WTC11 (cell line): ENCODE measurements around the gene CA5A. TPM values are rescaled to one million over a fixed set of nuclear protein-coding genes. Genes with fewer than 3 reads are reported as not detected.
A peak's percentile ranks its signal among the peaks of the same experiment; 100 is the strongest.

Experiments used
- ATAC-seq: fragments of 200-7000 bp; cut with Tn5 transposase; 2 replicates; pipeline ENCODE4 v1.10.0; 2021; ENCODE audit warnings: mild to moderate bottlenecking, moderate library complexity
- CTCF ChIA-PET: fragments of 300-600 bp; sonication (Branson Sonifier 250); formaldehyde crosslinking; loops from one replicate; lab custom pipeline; 2021; ENCODE audit warnings: antibody characterized with exemption; lab: Charles Lee
- POLR2A ChIA-PET: fragments of 350-600 bp; sonication (Branson Sonifier 250); formaldehyde crosslinking; loops from one replicate; lab custom pipeline; 2021; ENCODE audit warnings: antibody characterized with exemption; lab: Charles Lee
- DNase-seq: peaks from one replicate; pipeline ENCODE4 v3.0.0; 2021; ENCODE audit warnings: low spot score
- H3K27ac Mint-ChIP-seq: 2 replicates; pipeline ENCODE4 v1.8.0; 2021; ENCODE audit warnings: mixed read lengths
- H3K27me3 Mint-ChIP-seq: 2 replicates; pipeline ENCODE4 v1.8.0; 2021; ENCODE audit warnings: low read depth, mild to moderate bottlenecking, moderate library complexity, mixed read lengths
- H3K36me3 Mint-ChIP-seq: 2 replicates; pipeline ENCODE4 v1.8.0; 2021; ENCODE audit warnings: mixed read lengths
- H3K4me1 Mint-ChIP-seq: 2 replicates; pipeline ENCODE4 v1.8.0; 2022; ENCODE audit warnings: mixed read lengths
- H3K4me3 Mint-ChIP-seq: 2 replicates; pipeline ENCODE4 v1.8.0; 2021; ENCODE audit warnings: mild to moderate bottlenecking, moderate library complexity, mixed read lengths
- H3K9me3 Mint-ChIP-seq: 2 replicates; pipeline ENCODE4 v1.8.0; 2021; ENCODE audit warnings: mixed read lengths
- MXD4 ChIP-seq: fragments of 250-450 bp; sonication (Bioruptor Pico); IDR thresholded peaks from 2 replicates; pipeline ENCODE4 v1.8.0; 2021; ENCODE audit warnings: mild to moderate bottlenecking, moderate library complexity, borderline replicate concordance
- NR3C1 ChIP-seq: sonication (generic); formaldehyde crosslinking; conservative IDR thresholded peaks from 2 replicates; pipeline ENCODE4 v1.8.1; 2023; ENCODE audit warnings: low read depth, mild to moderate bottlenecking, missing genetic modification reagents
- SMAD4 ChIP-seq: sonication (generic); formaldehyde crosslinking; IDR thresholded peaks from 2 replicates; pipeline ENCODE4 v1.8.0; 2022; ENCODE audit warnings: mild to moderate bottlenecking, missing genetic modification reagents
- TP53 ChIP-seq: sonication (generic); formaldehyde crosslinking; IDR thresholded peaks from 2 replicates; pipeline ENCODE4 v1.8.1; 2023; ENCODE audit warnings: mild to moderate bottlenecking, missing genetic modification reagents
- ZNF263 ChIP-seq: sonication (generic); formaldehyde crosslinking; IDR thresholded peaks from 2 replicates; pipeline ENCODE4 v1.8.1; 2022; ENCODE audit warnings: low read depth, mild to moderate bottlenecking, moderate library complexity, missing genetic modification reagents
- ZNF416 ChIP-seq: fragments of 250-450 bp; sonication (Bioruptor Pico); IDR thresholded peaks from 2 replicates; pipeline ENCODE4 v1.9.0; 2021; ENCODE audit warnings: mild to moderate bottlenecking, inconsistent platforms
- total RNA-seq: library from RNA; stranded (reverse); gene quantifications from 3 replicates; pipeline ENCODE4 v1.2.3, GENCODE V29; 2021
- TF ChIP-seq, protein P1 (sequence below): sonication (generic); formaldehyde crosslinking; IDR thresholded peaks from 2 replicates; pipeline ENCODE4 v1.8.1; 2022; ENCODE audit warnings: mild to moderate bottlenecking, missing genetic modification reagents, moderate library complexity, borderline replicate concordance
- TF ChIP-seq, protein P2 (sequence below): sonication (generic); formaldehyde crosslinking; IDR thresholded peaks from 2 replicates; pipeline ENCODE4 v1.8.0; 2022; ENCODE audit warnings: mild to moderate bottlenecking, missing genetic modification reagents
- TF ChIP-seq, protein P3 (sequence below): sonication (generic); formaldehyde crosslinking; IDR thresholded peaks from 2 replicates; pipeline ENCODE4 v1.8.0; 2022; ENCODE audit warnings: mild to moderate bottlenecking, missing genetic modification reagents
- TF ChIP-seq, protein P4 (sequence below): sonication (generic); formaldehyde crosslinking; IDR thresholded peaks from 2 replicates; pipeline ENCODE4 v1.8.1; 2023; ENCODE audit warnings: mild to moderate bottlenecking, missing genetic modification reagents
- TF ChIP-seq, protein P5 (sequence below): fragments of 250-450 bp; sonication (Bioruptor Pico); IDR thresholded peaks from 2 replicates; pipeline ENCODE4 v1.9.0; 2021; ENCODE audit warnings: mild to moderate bottlenecking
- TF ChIP-seq, protein P6 (sequence below): sonication (generic); formaldehyde crosslinking; IDR thresholded peaks from 2 replicates; pipeline ENCODE4 v1.8.1; 2023; ENCODE audit warnings: mild to moderate bottlenecking, missing genetic modification reagents
- TF ChIP-seq, protein P7 (sequence below): sonication (generic); formaldehyde crosslinking; IDR thresholded peaks from 2 replicates; pipeline ENCODE4 v1.8.0; 2022; ENCODE audit warnings: mild to moderate bottlenecking, missing genetic modification reagents
- TF ChIP-seq, protein P8 (sequence below): sonication (generic); formaldehyde crosslinking; IDR thresholded peaks from 2 replicates; pipeline ENCODE4 v1.8.1; 2022; ENCODE audit warnings: missing genetic modification reagents, borderline replicate concordance

The CA5A gene
- total RNA-seq, 1 experiment from 2014 or later, result not detected

DNA sequence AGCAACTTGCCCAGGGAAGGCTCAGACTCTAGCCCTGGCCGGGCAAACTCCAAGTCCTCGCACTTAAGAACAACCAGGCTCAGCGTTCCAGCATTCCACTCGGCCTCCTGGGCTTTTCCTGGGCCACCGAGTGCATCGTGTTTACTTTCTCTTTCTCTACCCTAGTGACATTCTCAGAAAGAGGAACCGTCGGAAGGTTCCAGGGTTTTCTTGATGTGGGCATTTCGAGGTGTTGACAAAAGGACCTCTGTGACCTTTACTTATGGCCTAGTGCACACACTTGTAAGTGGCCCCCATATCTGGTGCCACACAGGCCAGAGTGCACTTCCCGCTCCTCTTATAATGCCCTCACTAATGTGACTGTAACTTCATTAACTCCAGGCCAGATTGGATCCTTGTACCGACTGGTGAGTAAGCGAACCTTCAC lies 11.8 kb upstream of the CA5A start (continued):
- TF ChIP-seq, protein P1, sequence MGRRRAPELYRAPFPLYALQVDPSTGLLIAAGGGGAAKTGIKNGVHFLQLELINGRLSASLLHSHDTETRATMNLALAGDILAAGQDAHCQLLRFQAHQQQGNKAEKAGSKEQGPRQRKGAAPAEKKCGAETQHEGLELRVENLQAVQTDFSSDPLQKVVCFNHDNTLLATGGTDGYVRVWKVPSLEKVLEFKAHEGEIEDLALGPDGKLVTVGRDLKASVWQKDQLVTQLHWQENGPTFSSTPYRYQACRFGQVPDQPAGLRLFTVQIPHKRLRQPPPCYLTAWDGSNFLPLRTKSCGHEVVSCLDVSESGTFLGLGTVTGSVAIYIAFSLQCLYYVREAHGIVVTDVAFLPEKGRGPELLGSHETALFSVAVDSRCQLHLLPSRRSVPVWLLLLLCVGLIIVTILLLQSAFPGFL (CRISPR knock-in tag), result no peak
- TF ChIP-seq TP53 (no peak), ZNF263 (no peak), MXD4 (CRISPR knock-in tag) (no peak)
- TF ChIP-seq, protein P2, sequence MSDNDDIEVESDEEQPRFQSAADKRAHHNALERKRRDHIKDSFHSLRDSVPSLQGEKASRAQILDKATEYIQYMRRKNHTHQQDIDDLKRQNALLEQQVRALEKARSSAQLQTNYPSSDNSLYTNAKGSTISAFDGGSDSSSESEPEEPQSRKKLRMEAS (CRISPR knock-in tag), result no peak
- TF ChIP-seq, protein P3, sequence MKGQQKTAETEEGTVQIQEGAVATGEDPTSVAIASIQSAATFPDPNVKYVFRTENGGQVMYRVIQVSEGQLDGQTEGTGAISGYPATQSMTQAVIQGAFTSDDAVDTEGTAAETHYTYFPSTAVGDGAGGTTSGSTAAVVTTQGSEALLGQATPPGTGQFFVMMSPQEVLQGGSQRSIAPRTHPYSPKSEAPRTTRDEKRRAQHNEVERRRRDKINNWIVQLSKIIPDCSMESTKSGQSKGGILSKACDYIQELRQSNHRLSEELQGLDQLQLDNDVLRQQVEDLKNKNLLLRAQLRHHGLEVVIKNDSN (CRISPR knock-in tag), result no peak
- TF ChIP-seq, protein P4, sequence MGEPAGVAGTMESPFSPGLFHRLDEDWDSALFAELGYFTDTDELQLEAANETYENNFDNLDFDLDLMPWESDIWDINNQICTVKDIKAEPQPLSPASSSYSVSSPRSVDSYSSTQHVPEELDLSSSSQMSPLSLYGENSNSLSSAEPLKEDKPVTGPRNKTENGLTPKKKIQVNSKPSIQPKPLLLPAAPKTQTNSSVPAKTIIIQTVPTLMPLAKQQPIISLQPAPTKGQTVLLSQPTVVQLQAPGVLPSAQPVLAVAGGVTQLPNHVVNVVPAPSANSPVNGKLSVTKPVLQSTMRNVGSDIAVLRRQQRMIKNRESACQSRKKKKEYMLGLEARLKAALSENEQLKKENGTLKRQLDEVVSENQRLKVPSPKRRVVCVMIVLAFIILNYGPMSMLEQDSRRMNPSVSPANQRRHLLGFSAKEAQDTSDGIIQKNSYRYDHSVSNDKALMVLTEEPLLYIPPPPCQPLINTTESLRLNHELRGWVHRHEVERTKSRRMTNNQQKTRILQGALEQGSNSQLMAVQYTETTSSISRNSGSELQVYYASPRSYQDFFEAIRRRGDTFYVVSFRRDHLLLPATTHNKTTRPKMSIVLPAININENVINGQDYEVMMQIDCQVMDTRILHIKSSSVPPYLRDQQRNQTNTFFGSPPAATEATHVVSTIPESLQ (CRISPR knock-in tag), result no peak
- TF ChIP-seq, protein P5, sequence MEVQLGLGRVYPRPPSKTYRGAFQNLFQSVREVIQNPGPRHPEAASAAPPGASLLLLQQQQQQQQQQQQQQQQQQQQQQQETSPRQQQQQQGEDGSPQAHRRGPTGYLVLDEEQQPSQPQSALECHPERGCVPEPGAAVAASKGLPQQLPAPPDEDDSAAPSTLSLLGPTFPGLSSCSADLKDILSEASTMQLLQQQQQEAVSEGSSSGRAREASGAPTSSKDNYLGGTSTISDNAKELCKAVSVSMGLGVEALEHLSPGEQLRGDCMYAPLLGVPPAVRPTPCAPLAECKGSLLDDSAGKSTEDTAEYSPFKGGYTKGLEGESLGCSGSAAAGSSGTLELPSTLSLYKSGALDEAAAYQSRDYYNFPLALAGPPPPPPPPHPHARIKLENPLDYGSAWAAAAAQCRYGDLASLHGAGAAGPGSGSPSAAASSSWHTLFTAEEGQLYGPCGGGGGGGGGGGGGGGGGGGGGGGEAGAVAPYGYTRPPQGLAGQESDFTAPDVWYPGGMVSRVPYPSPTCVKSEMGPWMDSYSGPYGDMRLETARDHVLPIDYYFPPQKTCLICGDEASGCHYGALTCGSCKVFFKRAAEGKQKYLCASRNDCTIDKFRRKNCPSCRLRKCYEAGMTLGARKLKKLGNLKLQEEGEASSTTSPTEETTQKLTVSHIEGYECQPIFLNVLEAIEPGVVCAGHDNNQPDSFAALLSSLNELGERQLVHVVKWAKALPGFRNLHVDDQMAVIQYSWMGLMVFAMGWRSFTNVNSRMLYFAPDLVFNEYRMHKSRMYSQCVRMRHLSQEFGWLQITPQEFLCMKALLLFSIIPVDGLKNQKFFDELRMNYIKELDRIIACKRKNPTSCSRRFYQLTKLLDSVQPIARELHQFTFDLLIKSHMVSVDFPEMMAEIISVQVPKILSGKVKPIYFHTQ, result no peak

DNA sequence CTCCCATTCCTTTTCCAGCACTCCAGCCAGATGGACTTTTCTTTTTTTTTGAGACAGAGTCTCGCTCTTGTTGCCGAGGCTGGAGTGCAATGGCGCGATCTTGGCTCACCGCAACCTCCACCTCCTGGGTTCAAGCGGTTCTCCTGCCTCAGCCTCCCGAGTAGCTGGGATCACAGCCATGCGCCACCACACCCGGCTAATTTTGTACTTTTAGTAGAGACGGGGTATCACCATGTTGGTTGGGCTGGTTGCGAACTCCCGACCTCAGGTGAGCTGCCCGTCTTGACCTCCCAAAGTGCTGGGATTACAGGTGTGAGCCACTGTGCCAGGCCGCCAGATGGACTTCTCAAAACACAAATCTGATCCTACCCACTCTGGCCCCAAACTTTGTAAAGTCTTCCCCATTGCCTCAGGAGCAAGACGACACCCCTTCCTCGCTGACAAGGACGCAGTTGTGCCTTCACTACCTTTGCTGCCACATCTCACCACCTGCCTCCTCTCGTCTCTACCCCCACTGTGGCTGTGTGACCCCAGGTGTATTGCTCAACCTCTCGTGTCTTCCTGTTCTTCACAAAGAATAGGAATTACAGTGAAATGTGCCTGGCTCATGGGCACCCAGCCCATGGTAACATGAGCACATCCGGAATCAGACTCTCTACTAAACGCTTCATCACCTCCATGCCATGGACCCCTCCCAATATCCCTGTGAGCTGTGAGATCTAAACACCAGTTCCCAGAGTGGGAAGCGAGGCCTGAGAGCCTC lies 11.2 kb upstream of the CA5A start:
- H3K27me3 Mint-ChIP-seq, result no peaks in the 10 kb centered on the region
- H3K27ac Mint-ChIP-seq, result peak overlapping the region; percentile 38
- no peak overlapping the region for H3K4me3 Mint-ChIP-seq
- no peak for DNase-seq
- POLR2A ChIA-PET, result no interaction called here
- peaks cover 3% of the 10 kb centered on the region for H3K36me3 Mint-ChIP-seq
- no peak for ATAC-seq
- no peaks in the 10 kb centered on the region for H3K9me3 Mint-ChIP-seq
- no peak for TF ChIP-seq NR3C1 (CRISPR knock-in tag)
- CTCF ChIA-PET, result no interaction called here
- peaks cover 30% of the 10 kb centered on the region for H3K4me1 Mint-ChIP-seq

DNA sequence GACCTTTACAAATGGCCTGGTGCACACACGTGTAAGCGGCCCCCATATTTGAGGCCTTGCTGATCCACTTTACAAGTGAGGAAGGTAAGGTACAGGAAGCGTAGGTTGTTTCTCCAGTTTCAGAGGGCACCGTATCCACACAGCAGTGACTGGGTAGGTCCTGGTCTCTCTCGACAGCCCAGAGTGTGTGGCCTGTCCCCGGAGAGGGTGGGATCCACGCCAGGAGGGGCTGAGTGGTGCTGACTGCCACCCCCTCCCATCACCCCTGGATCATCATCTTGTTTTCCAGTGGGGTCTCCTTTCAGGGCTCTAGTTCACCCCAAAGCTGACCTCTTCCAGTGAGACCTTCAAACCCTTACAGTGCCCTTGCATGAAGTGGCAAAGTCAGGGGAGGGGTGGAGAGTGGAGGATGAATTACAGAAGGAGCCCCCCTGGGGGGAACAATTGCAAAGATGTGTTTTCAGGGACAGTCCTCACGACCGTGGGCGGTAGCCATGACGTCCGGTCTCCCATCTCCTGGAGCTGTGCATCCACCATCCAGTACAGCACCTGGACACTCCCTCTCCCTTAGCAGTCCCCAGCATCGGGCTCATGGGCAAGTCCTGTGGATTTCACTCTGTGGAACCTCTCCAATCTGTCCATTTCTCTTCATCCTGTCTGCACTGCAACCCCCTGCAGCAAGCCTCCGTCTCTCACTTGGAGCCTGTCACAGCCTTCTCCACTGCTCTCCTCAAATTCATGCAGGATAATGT lies 10.4 kb upstream of the CA5A start:
- no peak for ATAC-seq
- H3K27ac Mint-ChIP-seq, result no peak overlapping the region
- no peak overlapping the region for H3K4me3 Mint-ChIP-seq
- DNase-seq, result no peak
- H3K27me3 Mint-ChIP-seq, result no peaks in the 10 kb centered on the region
- H3K36me3 Mint-ChIP-seq, result no peaks in the 10 kb centered on the region
- ChIA-PET POLR2A (no interaction called here), CTCF (no interaction called here)
- H3K9me3 Mint-ChIP-seq, result no peaks in the 10 kb centered on the region
- peaks cover 25% of the 10 kb centered on the region for H3K4me1 Mint-ChIP-seq
- TF ChIP-seq SMAD4 (CRISPR knock-in tag) (no peak), ZNF416 (CRISPR knock-in tag) (no peak)
- TF ChIP-seq, protein P6, sequence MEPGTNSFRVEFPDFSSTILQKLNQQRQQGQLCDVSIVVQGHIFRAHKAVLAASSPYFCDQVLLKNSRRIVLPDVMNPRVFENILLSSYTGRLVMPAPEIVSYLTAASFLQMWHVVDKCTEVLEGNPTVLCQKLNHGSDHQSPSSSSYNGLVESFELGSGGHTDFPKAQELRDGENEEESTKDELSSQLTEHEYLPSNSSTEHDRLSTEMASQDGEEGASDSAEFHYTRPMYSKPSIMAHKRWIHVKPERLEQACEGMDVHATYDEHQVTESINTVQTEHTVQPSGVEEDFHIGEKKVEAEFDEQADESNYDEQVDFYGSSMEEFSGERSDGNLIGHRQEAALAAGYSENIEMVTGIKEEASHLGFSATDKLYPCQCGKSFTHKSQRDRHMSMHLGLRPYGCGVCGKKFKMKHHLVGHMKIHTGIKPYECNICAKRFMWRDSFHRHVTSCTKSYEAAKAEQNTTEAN (CRISPR knock-in tag), result no peak
- TF ChIP-seq, protein P7, sequence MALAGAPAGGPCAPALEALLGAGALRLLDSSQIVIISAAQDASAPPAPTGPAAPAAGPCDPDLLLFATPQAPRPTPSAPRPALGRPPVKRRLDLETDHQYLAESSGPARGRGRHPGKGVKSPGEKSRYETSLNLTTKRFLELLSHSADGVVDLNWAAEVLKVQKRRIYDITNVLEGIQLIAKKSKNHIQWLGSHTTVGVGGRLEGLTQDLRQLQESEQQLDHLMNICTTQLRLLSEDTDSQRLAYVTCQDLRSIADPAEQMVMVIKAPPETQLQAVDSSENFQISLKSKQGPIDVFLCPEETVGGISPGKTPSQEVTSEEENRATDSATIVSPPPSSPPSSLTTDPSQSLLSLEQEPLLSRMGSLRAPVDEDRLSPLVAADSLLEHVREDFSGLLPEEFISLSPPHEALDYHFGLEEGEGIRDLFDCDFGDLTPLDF (CRISPR knock-in tag), result no peak
- TF ChIP-seq, protein P1 (CRISPR knock-in tag), result no peak
- TF ChIP-seq, protein P8, sequence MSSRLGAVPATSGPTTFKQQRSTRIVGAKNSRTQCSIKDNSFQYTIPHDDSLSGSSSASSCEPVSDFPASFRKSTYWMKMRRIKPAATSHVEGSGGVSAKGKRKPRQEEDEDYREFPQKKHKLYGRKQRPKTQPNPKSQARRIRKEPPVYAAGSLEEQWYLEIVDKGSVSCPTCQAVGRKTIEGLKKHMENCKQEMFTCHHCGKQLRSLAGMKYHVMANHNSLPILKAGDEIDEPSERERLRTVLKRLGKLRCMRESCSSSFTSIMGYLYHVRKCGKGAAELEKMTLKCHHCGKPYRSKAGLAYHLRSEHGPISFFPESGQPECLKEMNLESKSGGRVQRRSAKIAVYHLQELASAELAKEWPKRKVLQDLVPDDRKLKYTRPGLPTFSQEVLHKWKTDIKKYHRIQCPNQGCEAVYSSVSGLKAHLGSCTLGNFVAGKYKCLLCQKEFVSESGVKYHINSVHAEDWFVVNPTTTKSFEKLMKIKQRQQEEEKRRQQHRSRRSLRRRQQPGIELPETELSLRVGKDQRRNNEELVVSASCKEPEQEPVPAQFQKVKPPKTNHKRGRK (CRISPR knock-in tag), result no peak
